ENCODE results near the gene EPC2.

EPC2 gene

DNA sequence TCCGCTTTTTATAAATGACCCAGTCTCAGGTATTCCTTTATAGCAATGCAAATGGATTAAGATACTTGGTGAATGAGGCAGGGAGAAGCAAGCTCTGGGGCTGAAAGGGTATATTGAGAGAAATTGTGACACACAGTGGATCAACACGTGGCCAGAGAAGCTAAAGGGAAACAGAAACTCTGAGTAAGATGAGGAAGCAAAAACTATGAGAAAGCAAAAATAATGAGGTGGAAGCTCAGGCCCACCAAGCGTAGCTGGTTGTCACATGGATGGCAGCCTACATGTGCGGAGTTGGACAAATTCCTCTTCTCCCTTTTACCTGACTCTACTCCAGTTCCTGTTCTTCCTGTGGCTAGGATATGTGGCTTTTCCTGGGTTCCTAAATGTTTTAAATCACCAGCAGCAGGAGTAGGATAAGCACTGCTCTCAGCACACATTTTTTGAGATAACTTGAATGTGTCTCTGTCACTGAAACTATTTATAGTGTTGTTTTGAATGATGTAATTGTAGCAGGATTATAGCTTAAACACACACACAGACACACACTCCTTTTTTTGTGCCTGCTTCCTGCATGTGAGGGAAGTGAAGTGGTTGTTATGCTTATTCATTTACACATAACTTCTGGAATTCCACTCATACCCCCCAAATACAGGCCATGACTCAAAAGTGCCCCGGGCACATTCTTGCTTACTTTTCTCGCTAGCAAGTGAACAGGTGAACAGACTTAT, 30.1 kb upstream of the EPC2 start:
- Histone ChIP-seq H3K4ac (ENCODE audit: low read depth, low read length) (no peak overlapping the region), H3K9ac (ENCODE audit: low read length) (no peak overlapping the region), H3K27ac (ENCODE audit: low read depth, low read length) (peak overlapping the region; percentile 68), H3K27me3 (ENCODE audit: insufficient read depth, low read length, poor library complexity) (no peaks in the 10 kb centered on the region), H2BK15ac (replicated peaks; ENCODE audit: low read depth) (no peak overlapping the region), H4K8ac (ENCODE audit: low read depth, low read length) (peak overlapping the region; percentile 15), H3K23ac (ENCODE audit: low read length) (no peak overlapping the region), H2AK5ac (ENCODE audit: low read length) (no peak overlapping the region), H2BK120ac (ENCODE audit: low read depth, low read length) (peak overlapping the region; percentile 83), H3K18ac (ENCODE audit: low read length) (peak overlapping the region; percentile 81), H3K4me3 (ENCODE audit: low read length) (no peak overlapping the region), H3K36me3 (ENCODE audit: control insufficient read depth, insufficient read depth, low read length) (no peaks in the 10 kb centered on the region), H2BK5ac (ENCODE audit: low read length) (peak overlapping the region; percentile 52), H3K79me2 (ENCODE audit: control insufficient read depth, insufficient read depth, low read length) (no peaks in the 10 kb centered on the region), H3K4me2 (ENCODE audit: low read length) (no peak overlapping the region), H3K56ac (ENCODE audit: low read length) (peak overlapping the region; percentile 74), H3K79me1 (ENCODE audit: low read length) (no peaks in the 10 kb centered on the region), H3K4me1 (ENCODE audit: control insufficient read depth, low read depth, low read length) (peaks cover 11% of the 10 kb centered on the region), H4K5ac (ENCODE audit: low read length) (no peak overlapping the region)
- peak; percentile 84 for DNase-seq
- no CpG with 5 or more reads among the region's 6 CpGs for WGBS (ENCODE audit: extremely low coverage, insufficient coverage, low lambda C conversion rate)

DNA sequence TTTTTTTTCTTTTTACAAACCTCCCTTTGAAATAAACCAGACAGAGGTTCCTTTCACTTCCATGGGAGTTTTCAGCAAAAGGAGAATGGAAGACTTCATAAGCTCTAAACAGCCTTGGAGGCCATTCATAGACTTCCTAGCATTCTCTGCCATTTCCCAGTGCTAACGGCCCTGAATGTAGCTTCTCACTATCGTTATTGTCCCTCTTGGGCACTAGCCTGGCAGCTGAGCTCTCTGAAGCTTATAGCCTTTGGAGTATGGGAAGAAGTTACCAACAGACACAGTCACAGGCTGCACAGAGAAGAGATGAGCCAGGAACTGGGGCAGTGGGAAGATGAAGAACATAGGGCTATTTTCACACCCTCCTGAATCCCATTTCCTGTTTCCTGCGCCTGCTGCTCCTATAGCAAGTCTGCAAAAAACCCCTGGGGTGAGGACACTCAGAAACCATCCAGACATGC, 29.1 kb upstream of the EPC2 start:
- H3K27me3 ChIP-seq (ENCODE audit: insufficient read depth, low read length, poor library complexity), result no peaks in the 10 kb centered on the region
- no peak overlapping the region for H2BK5ac ChIP-seq (ENCODE audit: low read length)
- H3K56ac ChIP-seq (ENCODE audit: low read length), result peak overlapping the region; percentile 26
- H3K9ac ChIP-seq (ENCODE audit: low read length), result no peak overlapping the region
- H3K23ac ChIP-seq (ENCODE audit: low read length), result no peak overlapping the region
- H3K4me3 ChIP-seq (ENCODE audit: low read length), result no peak overlapping the region
- no CpG with 5 or more reads among the region's 3 CpGs for WGBS (ENCODE audit: extremely low coverage, insufficient coverage, low lambda C conversion rate)
- no peak overlapping the region for H4K8ac ChIP-seq (ENCODE audit: low read depth, low read length)
- H3K4ac ChIP-seq (ENCODE audit: low read depth, low read length), result peak overlapping the region; percentile 96
- peak overlapping the region; percentile 88 for H3K18ac ChIP-seq (ENCODE audit: low read length)
- peak overlapping the region; percentile 94 for H2BK15ac ChIP-seq (replicated peaks; ENCODE audit: low read depth)
- peak; percentile 87 for DNase-seq
- H3K79me2 ChIP-seq (ENCODE audit: control insufficient read depth, insufficient read depth, low read length), result no peaks in the 10 kb centered on the region
- no peaks in the 10 kb centered on the region for H3K36me3 ChIP-seq (ENCODE audit: control insufficient read depth, insufficient read depth, low read length)
- H3K4me1 ChIP-seq (ENCODE audit: control insufficient read depth, low read depth, low read length), result peaks cover 11% of the 10 kb centered on the region
- no peaks in the 10 kb centered on the region for H3K79me1 ChIP-seq (ENCODE audit: low read length)
- H3K4me2 ChIP-seq (ENCODE audit: low read length), result no peak overlapping the region
- H3K27ac ChIP-seq (ENCODE audit: low read depth, low read length), result peak overlapping the region; percentile 53
- peak overlapping the region; percentile 46 for H2BK120ac ChIP-seq (ENCODE audit: low read depth, low read length)
- H4K5ac ChIP-seq (ENCODE audit: low read length), result no peak overlapping the region
- no peak overlapping the region for H2AK5ac ChIP-seq (ENCODE audit: low read length)

DNA sequence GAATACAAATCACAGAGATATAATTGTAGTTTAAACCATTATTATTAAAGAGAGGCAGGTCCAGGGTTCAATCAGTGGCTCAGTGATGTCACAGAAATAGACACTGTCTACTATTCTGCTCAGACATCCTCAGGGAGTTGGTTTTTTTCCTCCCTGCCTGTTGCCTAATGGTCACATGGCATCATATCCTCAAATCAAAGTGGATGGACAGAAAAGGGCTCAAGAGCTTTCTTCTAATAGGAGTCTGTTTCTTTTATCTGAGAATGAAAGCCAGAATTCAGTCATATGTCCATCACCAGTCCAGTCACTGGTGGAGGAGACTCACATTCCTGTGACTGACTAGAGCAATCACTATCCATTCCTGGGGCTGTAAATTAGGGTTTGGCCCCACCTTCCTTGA, 27.9 kb upstream of the EPC2 start:
- Histone ChIP-seq H3K56ac (ENCODE audit: low read length) (no peak overlapping the region), H3K4me2 (ENCODE audit: low read length) (no peak overlapping the region), H3K27me3 (ENCODE audit: insufficient read depth, low read length, poor library complexity) (no peaks in the 10 kb centered on the region), H3K4me3 (ENCODE audit: low read length) (no peak overlapping the region), H3K27ac (ENCODE audit: low read depth, low read length) (no peak overlapping the region), H2BK15ac (replicated peaks; ENCODE audit: low read depth) (peak overlapping the region; percentile 79), H3K79me2 (ENCODE audit: control insufficient read depth, insufficient read depth, low read length) (no peaks in the 10 kb centered on the region), H2BK120ac (ENCODE audit: low read depth, low read length) (peak overlapping the region; percentile 64), H3K18ac (ENCODE audit: low read length) (peak overlapping the region; percentile 45), H2BK5ac (ENCODE audit: low read length) (no peak overlapping the region), H3K36me3 (ENCODE audit: control insufficient read depth, insufficient read depth, low read length) (no peaks in the 10 kb centered on the region), H2AK5ac (ENCODE audit: low read length) (no peak overlapping the region), H4K5ac (ENCODE audit: low read length) (no peak overlapping the region), H3K79me1 (ENCODE audit: low read length) (no peaks in the 10 kb centered on the region), H3K4ac (ENCODE audit: low read depth, low read length) (no peak overlapping the region), H3K23ac (ENCODE audit: low read length) (no peak overlapping the region), H3K9ac (ENCODE audit: low read length) (no peak overlapping the region), H4K8ac (ENCODE audit: low read depth, low read length) (no peak overlapping the region), H3K4me1 (ENCODE audit: control insufficient read depth, low read depth, low read length) (peaks cover 11% of the 10 kb centered on the region)
- no peak for DNase-seq

DNA sequence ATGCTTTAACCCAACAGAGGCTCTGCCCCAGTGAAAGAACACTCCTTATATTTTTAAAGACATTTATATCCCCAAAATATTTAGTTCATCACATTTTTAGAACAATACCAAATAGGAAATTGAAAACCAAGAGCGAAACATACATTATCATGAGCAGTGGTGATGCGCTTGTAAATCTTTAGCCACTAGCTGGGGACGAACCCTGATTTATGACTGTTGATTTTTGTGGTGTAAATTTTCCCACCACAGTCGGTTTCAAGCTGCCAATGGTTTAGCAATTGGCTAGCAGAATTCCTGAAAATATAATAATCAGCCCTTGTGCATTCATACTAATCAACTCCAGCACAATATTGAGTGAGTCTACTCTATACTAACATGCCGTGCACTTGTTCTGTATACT, 27.3 kb upstream of the EPC2 start:
- Histone ChIP-seq H3K23ac (ENCODE audit: low read length) (no peak overlapping the region), H3K56ac (ENCODE audit: low read length) (no peak overlapping the region), H3K27me3 (ENCODE audit: insufficient read depth, low read length, poor library complexity) (no peaks in the 10 kb centered on the region), H3K9ac (ENCODE audit: low read length) (no peak overlapping the region), H4K8ac (ENCODE audit: low read depth, low read length) (no peak overlapping the region), H2BK15ac (replicated peaks; ENCODE audit: low read depth) (no peak overlapping the region), H4K5ac (ENCODE audit: low read length) (no peak overlapping the region), H3K79me2 (ENCODE audit: control insufficient read depth, insufficient read depth, low read length) (no peaks in the 10 kb centered on the region), H3K18ac (ENCODE audit: low read length) (peak overlapping the region; percentile 45), H3K27ac (ENCODE audit: low read depth, low read length) (no peak overlapping the region), H3K4me1 (ENCODE audit: control insufficient read depth, low read depth, low read length) (peaks cover 11% of the 10 kb centered on the region), H2BK5ac (ENCODE audit: low read length) (no peak overlapping the region), H3K4me2 (ENCODE audit: low read length) (no peak overlapping the region), H3K36me3 (ENCODE audit: control insufficient read depth, insufficient read depth, low read length) (no peaks in the 10 kb centered on the region), H3K79me1 (ENCODE audit: low read length) (no peaks in the 10 kb centered on the region), H2BK120ac (ENCODE audit: low read depth, low read length) (no peak overlapping the region), H3K4ac (ENCODE audit: low read depth, low read length) (no peak overlapping the region), H2AK5ac (ENCODE audit: low read length) (no peak overlapping the region), H3K4me3 (ENCODE audit: low read length) (no peak overlapping the region)
- no CpG with 5 or more reads among the region's 5 CpGs for WGBS (ENCODE audit: extremely low coverage, insufficient coverage, low lambda C conversion rate)
- no peak for DNase-seq

DNA sequence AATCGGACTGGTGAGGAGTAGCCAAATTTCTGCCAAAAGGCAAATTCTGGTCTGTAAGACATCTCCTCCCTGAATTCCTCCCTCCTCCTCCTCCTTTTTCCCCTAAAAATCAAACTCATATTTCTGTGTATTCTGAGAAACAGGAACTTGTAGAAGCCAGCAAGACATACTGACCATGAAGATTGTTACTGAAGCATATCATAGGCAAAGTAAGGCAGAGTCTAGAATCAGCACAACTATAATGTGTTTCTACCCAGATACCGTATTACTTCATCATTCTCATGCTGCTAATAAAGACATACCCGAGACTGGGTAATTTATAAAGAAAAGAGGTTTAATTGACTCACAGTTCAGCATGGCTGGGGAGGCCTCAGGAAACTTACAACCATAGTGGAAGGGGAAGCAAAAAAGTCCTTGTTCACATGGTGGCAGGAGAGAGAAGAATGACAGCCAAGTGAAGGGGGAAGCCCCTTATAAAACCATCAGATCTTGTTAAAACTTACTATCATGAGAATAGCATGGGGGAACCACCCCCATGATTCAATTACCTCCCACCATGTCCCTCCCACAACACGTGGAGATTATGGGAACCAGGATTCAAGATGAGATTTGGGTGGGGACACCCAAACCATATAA, 24.9 kb upstream of the EPC2 start:
- Histone ChIP-seq H3K36me3 (ENCODE audit: control insufficient read depth, insufficient read depth, low read length) (no peaks in the 10 kb centered on the region), H3K23ac (ENCODE audit: low read length) (no peak overlapping the region), H4K5ac (ENCODE audit: low read length) (no peak overlapping the region), H2AK5ac (ENCODE audit: low read length) (no peak overlapping the region), H3K27ac (ENCODE audit: low read depth, low read length) (no peak overlapping the region), H3K27me3 (ENCODE audit: insufficient read depth, low read length, poor library complexity) (no peaks in the 10 kb centered on the region), H2BK5ac (ENCODE audit: low read length) (no peak overlapping the region), H3K79me2 (ENCODE audit: control insufficient read depth, insufficient read depth, low read length) (no peaks in the 10 kb centered on the region), H4K8ac (ENCODE audit: low read depth, low read length) (no peak overlapping the region), H3K4me1 (ENCODE audit: control insufficient read depth, low read depth, low read length) (peaks cover 4% of the 10 kb centered on the region), H3K56ac (ENCODE audit: low read length) (no peak overlapping the region), H3K4me3 (ENCODE audit: low read length) (no peak overlapping the region), H3K9ac (ENCODE audit: low read length) (no peak overlapping the region), H2BK15ac (replicated peaks; ENCODE audit: low read depth) (no peak overlapping the region), H3K79me1 (ENCODE audit: low read length) (no peaks in the 10 kb centered on the region), H3K4ac (ENCODE audit: low read depth, low read length) (no peak overlapping the region), H3K4me2 (ENCODE audit: low read length) (no peak overlapping the region), H2BK120ac (ENCODE audit: low read depth, low read length) (no peak overlapping the region), H3K18ac (ENCODE audit: low read length) (no peak overlapping the region)
- no peak for DNase-seq
- no CpG with 5 or more reads among the region's 4 CpGs for WGBS (ENCODE audit: extremely low coverage, insufficient coverage, low lambda C conversion rate)
